HepG2 (cell line): ENCODE measurements around the gene WWP2. TPM values are rescaled to one million over a fixed set of nuclear protein-coding genes. Genes with fewer than 3 reads are reported as not detected.

Source experiments
- FOSL1 ChIP-seq: sonication (generic); formaldehyde crosslinking; IDR thresholded peaks from 2 replicates; pipeline ENCODE4 v1.9.0; 2021; ENCODE audit warnings: missing genetic modification reagents, borderline replicate concordance
- GMEB1 ChIP-seq: sonication (generic); formaldehyde crosslinking; IDR thresholded peaks from 2 replicates; pipeline ENCODE4 v1.5.1; 2020; ENCODE audit warnings: missing genetic modification reagents, mild to moderate bottlenecking, borderline replicate concordance
- HDAC6 ChIP-seq: fragments of 200-600 bp; sonication (generic); IDR thresholded peaks from 2 replicates; pipeline ENCODE4 v1.7.0; 2017; ENCODE audit warnings: mild to moderate bottlenecking, antibody characterized with exemption, low read length, low read depth
- PBX3 ChIP-seq: sonication (generic); formaldehyde crosslinking; IDR thresholded peaks from 2 replicates; pipeline ENCODE4 v1.8.1; 2023; ENCODE audit warnings: missing genetic modification reagents, inconsistent platforms, borderline replicate concordance
- POGK ChIP-seq: sonication (generic); formaldehyde crosslinking; conservative IDR thresholded peaks from 2 replicates; pipeline ENCODE4 v1.8.0; 2022; ENCODE audit warnings: mild to moderate bottlenecking, moderate library complexity, missing genetic modification reagents
- POLR2G ChIP-seq: fragments of 200-400 bp; formaldehyde crosslinking; IDR thresholded peaks from 2 replicates; pipeline ENCODE4 v1.6.1; 2018; ENCODE audit warnings: mild to moderate bottlenecking, low read depth, low read length, moderate library complexity
- ZBTB37 ChIP-seq: sonication (generic); formaldehyde crosslinking; IDR thresholded peaks from 2 replicates; pipeline ENCODE4 v1.4.0; 2020; ENCODE audit warnings: mild to moderate bottlenecking, missing genetic modification reagents
- ZBTB4 ChIP-seq: sonication (generic); formaldehyde crosslinking; IDR thresholded peaks from 2 replicates; pipeline ENCODE4 v1.4.0; 2020; ENCODE audit warnings: missing genetic modification reagents, mild to moderate bottlenecking, borderline replicate concordance
- ZFP90 ChIP-seq: sonication (generic); formaldehyde crosslinking; IDR thresholded peaks from 2 replicates; pipeline ENCODE4 v1.8.0; 2022; ENCODE audit warnings: missing genetic modification reagents, mild to moderate bottlenecking, inconsistent platforms, borderline replicate concordance
- ZNF10 ChIP-seq: sonication (generic); formaldehyde crosslinking; IDR thresholded peaks from 2 replicates; pipeline ENCODE4 v1.4.0; 2020; ENCODE audit warnings: mild to moderate bottlenecking, low read depth, missing genetic modification reagents, borderline replicate concordance
- ZNF230 ChIP-seq: sonication (generic); formaldehyde crosslinking; IDR thresholded peaks from 2 replicates; pipeline ENCODE4 v1.4.0; 2020; ENCODE audit warnings: mild to moderate bottlenecking, missing genetic modification reagents
- ZNF354B ChIP-seq: sonication (generic); formaldehyde crosslinking; IDR thresholded peaks from 2 replicates; pipeline ENCODE4 v1.8.0; 2022; ENCODE audit warnings: mild to moderate bottlenecking, missing genetic modification reagents
- ZNF749 ChIP-seq: sonication (generic); formaldehyde crosslinking; IDR thresholded peaks from 2 replicates; pipeline ENCODE4 v1.8.0; 2022; ENCODE audit warnings: mild to moderate bottlenecking, missing genetic modification reagents, moderate library complexity, borderline replicate concordance
- ZNF761 ChIP-seq: sonication (generic); formaldehyde crosslinking; conservative IDR thresholded peaks from 2 replicates; pipeline ENCODE4 v1.4.0; 2020; ENCODE audit warnings: mild to moderate bottlenecking, missing genetic modification reagents
- polyA plus RNA-seq, 8 experiments: library from polyadenylated mRNA; depleted of rRNA in 3 of 8; stranded (reverse) in 7 of 8; unstranded in 1 of 8; fragments of >200 nt; fragmentation: Illumina TruSeq in 4 of 8; extraction: Trizol in 4 of 8; gene quantifications; 2 replicates each; pipeline versions ENCODE4 v1.2.1 to v1.2.3, GENCODE V29; 2011 to 2016; ENCODE audit warnings: low read depth in 4 of 8, missing spikeins in 1 of 8, mixed read lengths in 1 of 8; ENCODE audit not compliant: insufficient read depth in 1 of 8
- total RNA-seq, 5 experiments: library from RNA; depleted of rRNA; stranded (reverse); fragments of >200 nt; fragmentation: Illumina TruSeq; extraction: Trizol; gene quantifications; 2 replicates each; pipeline ENCODE4 v1.2.3, GENCODE V29; 2016; ENCODE audit warnings: low read depth in 1 of 5

Gene WWP2
- total and polyA plus RNA-seq, 2 of the 13 experiments (the other 11 are each of a cell fraction or from before 2014, with no cell fraction given), result 11.4 to 28.2 TPM

GRCh38 chr16:69725480-69726312 lies 36.4 kb upstream of the WWP2 start (continued):
- TF ChIP-seq ZBTB4 (CRISPR knock-in tag), result 0 out of 2 replicates have a peak, but pooled peaks have one; percentile 60
- 0 out of 2 replicates have a peak, but pooled peaks have one; percentile 15 for TF ChIP-seq FOSL1 (CRISPR knock-in tag)
- peak; percentile 34; the same call in 1 of the 2 replicates for TF ChIP-seq ZNF230 (CRISPR knock-in tag)
- no peak for TF ChIP-seq ZNF10 (CRISPR knock-in tag)
- TF ChIP-seq ZNF354B (CRISPR knock-in tag), result peak; percentile 17; the same call in 1 of the 2 replicates
- TF ChIP-seq GMEB1 (CRISPR knock-in tag), result no peak
- TF ChIP-seq PBX3 (CRISPR knock-in tag), result no peak
- TF ChIP-seq ZNF749 (CRISPR knock-in tag), result peak; percentile 35; the same call in 1 of the 2 replicates
- TF ChIP-seq HDAC6, result 0 out of 2 replicates have a peak, but pooled peaks have one; percentile 30
- no peak for TF ChIP-seq ZNF761 (CRISPR knock-in tag)
- TF ChIP-seq POGK (CRISPR knock-in tag), result 0 out of 2 replicates have a peak, but pooled peaks have one; percentile 7
- 0 out of 2 replicates have a peak, but pooled peaks have one; percentile 56 for TF ChIP-seq ZBTB37
- TF ChIP-seq ZFP90 (CRISPR knock-in tag), result no peak; the same call in 1 of the 2 replicates
- peak; percentile 46; the same call in 1 of the 2 replicates for TF ChIP-seq POLR2G
